Loucy (cell line): ENCODE data around the gene TXNRD2.

Source experiments
- H2AFZ ChIP-seq: fragments of 200-600 bp; sonication (generic); 2 replicates; pipeline ENCODE4 v1.6.0; 2016; ENCODE audit warnings: antibody characterized with exemption, mild to moderate bottlenecking, low read length, moderate library complexity
- H3F3A ChIP-seq: fragments of 200-600 bp; 2 replicates; pipeline ENCODE4 v1.6.0; 2016; ENCODE audit warnings: antibody characterized with exemption, low read depth, mild to moderate bottlenecking
- H3K27me3 ChIP-seq: fragments of 200-600 bp; sonication (generic); 2 replicates; pipeline ENCODE4 v1.6.1; 2014; ENCODE audit warnings: low read length, mild to moderate bottlenecking; ENCODE audit not compliant: insufficient read depth, poor library complexity, severe bottlenecking
- H3K36me3 ChIP-seq: fragments of 200-600 bp; sonication (generic); 2 replicates; pipeline ENCODE4 v1.6.1; 2016; ENCODE audit warnings: low read length; ENCODE audit not compliant: insufficient read depth
- H3K4me1 ChIP-seq: fragments of 200-600 bp; sonication (generic); 2 replicates; pipeline ENCODE4 v1.5.1; 2014; ENCODE audit warnings: low read length, mild to moderate bottlenecking; ENCODE audit not compliant: insufficient read depth, poor library complexity, severe bottlenecking
- H3K4me2 ChIP-seq: fragments of 200-600 bp; sonication (generic); 2 replicates; pipeline ENCODE4 v1.6.0; 2014; ENCODE audit warnings: antibody characterized with exemption, low read length, low read depth, mild to moderate bottlenecking; ENCODE audit not compliant: poor library complexity, severe bottlenecking
- H3K4me3 ChIP-seq: fragments of 200-600 bp; sonication (generic); 2 replicates; pipeline ENCODE4 v1.5.1; 2014; ENCODE audit warnings: low read length, mild to moderate bottlenecking, mixed read lengths; ENCODE audit not compliant: poor library complexity, severe bottlenecking
- H3K79me2 ChIP-seq: fragments of 200-600 bp; sonication (generic); 2 replicates; pipeline ENCODE4 v1.6.1; 2014; ENCODE audit warnings: low read length; ENCODE audit not compliant: insufficient read depth
- H3K9ac ChIP-seq: fragments of 200-600 bp; sonication (generic); 2 replicates; pipeline ENCODE4 v1.6.0; 2014; ENCODE audit warnings: mild to moderate bottlenecking, low read depth, low read length, moderate library complexity; ENCODE audit not compliant: poor library complexity, severe bottlenecking
- H3K9me2 ChIP-seq: fragments of 200-600 bp; sonication (generic); replicated peaks from 2 replicates; pipeline ENCODE4 v1.6.1; 2016; ENCODE audit warnings: low read depth, low read length, mixed read lengths
- H3K9me3 ChIP-seq: fragments of 200-600 bp; sonication (generic); 2 replicates; pipeline ENCODE4 v1.6.1; 2014; ENCODE audit warnings: mild to moderate bottlenecking, antibody characterized with exemption, low read length, low read depth; ENCODE audit not compliant: insufficient read depth
- H4K20me1 ChIP-seq: fragments of 200-600 bp; sonication (generic); 2 replicates; pipeline ENCODE4 v1.6.0; 2014; ENCODE audit warnings: antibody characterized with exemption, low read length, mild to moderate bottlenecking; ENCODE audit not compliant: insufficient read depth, poor library complexity, severe bottlenecking
- CTCF ChIP-seq: fragments of 200-600 bp; sonication (generic); conservative IDR thresholded peaks from 2 replicates; pipeline ENCODE4 v1.5.1; 2014; ENCODE audit warnings: mild to moderate bottlenecking, antibody characterized with exemption, low read length
- EZH2phosphoT487 ChIP-seq: fragments of 200-600 bp; IDR thresholded peaks from 2 replicates; pipeline ENCODE4 v1.6.1; 2018; ENCODE audit warnings: antibody characterized with exemption, mild to moderate bottlenecking, moderate library complexity, borderline replicate concordance

The TXNRD2 gene

GRCh38 chr22:19827341-19828034 is 114.1 kb downstream of the TXNRD2 start:
- Histone ChIP-seq H3F3A (no peaks in the 10 kb centered on the region), H3K9ac (no peak overlapping the region), H3K9me3 (no peaks in the 10 kb centered on the region), H3K27me3 (no peaks in the 10 kb centered on the region), H4K20me1 (no peaks in the 10 kb centered on the region), H3K79me2 (no peaks in the 10 kb centered on the region), H3K36me3 (no peaks in the 10 kb centered on the region), H3K4me1 (no peaks in the 10 kb centered on the region), H3K4me3 (no peak overlapping the region), H3K4me2 (no peak overlapping the region), H2AFZ (no peak overlapping the region), H3K9me2 (no peaks in the 10 kb centered on the region)
- TF ChIP-seq CTCF, result no peak
- no peak for TF ChIP-seq EZH2phosphoT487

- H3K4me1 ChIP-seq, result no peaks in the 10 kb centered on the region
- TF ChIP-seq EZH2phosphoT487 (no peak), CTCF (no peak)
- no peak overlapping the region for H3K4me3 ChIP-seq
- H3K27me3 ChIP-seq, result no peaks in the 10 kb centered on the region
- H3K9ac ChIP-seq, result no peak overlapping the region
- no peaks in the 10 kb centered on the region for H4K20me1 ChIP-seq
- H3K9me2 ChIP-seq, result no peaks in the 10 kb centered on the region
- no peaks in the 10 kb centered on the region for H3K79me2 ChIP-seq
- H3K36me3 ChIP-seq, result no peaks in the 10 kb centered on the region
- no peaks in the 10 kb centered on the region for H3F3A ChIP-seq
- no peaks in the 10 kb centered on the region for H3K9me3 ChIP-seq
- H2AFZ ChIP-seq, result no peak overlapping the region
- H3K4me2 ChIP-seq, result no peak overlapping the region
Observed at GRCh38 chr22:19826619-19826950, 115.0 kb downstream of the TXNRD2 start.

- H3K9ac ChIP-seq, result no peak overlapping the region
Observed at GRCh38 chr22:19825904-19826618, 115.6 kb downstream of the TXNRD2 start.

More at GRCh38 chr22:19825904-19826618, 115.6 kb downstream of the TXNRD2 start:
- no peaks in the 10 kb centered on the region for H4K20me1 ChIP-seq
- no peaks in the 10 kb centered on the region for H3K9me3 ChIP-seq
- no peak overlapping the region for H2AFZ ChIP-seq
- H3K36me3 ChIP-seq, result no peaks in the 10 kb centered on the region
- no peak overlapping the region for H3K4me2 ChIP-seq
- no peak overlapping the region for H3K4me3 ChIP-seq
- no peak for TF ChIP-seq CTCF
- TF ChIP-seq EZH2phosphoT487, result no peak
- no peaks in the 10 kb centered on the region for H3K27me3 ChIP-seq
- H3K79me2 ChIP-seq, result no peaks in the 10 kb centered on the region
- H3F3A ChIP-seq, result no peaks in the 10 kb centered on the region
- no peaks in the 10 kb centered on the region for H3K9me2 ChIP-seq
- no peaks in the 10 kb centered on the region for H3K4me1 ChIP-seq
